Mesenteric fat pad (tissue), 1 donor: Measurements from ENCODE around the gene ARHGEF28. TPM values are rescaled to one million over a fixed set of nuclear protein-coding genes. Genes with fewer than 3 reads are reported as not detected.

Experiments
- DNase-seq: peaks from one replicate; pipeline ENCODE4 v3.0.0-alpha.2; 2020; ENCODE audit warnings: low spot score
- total RNA-seq: library from RNA; stranded (reverse); fragmentation: NEBNext Ultra II Directional; extraction: Animal tissue kit (Norgen Biotek cat#: 25700); gene quantifications from one replicate; pipeline ENCODE4 v1.2.1, GENCODE V29; 2021
- donor health status: DM: yes; HTN: yes; CAD: no.

ARHGEF28 gene
- total RNA-seq, 1 donor from 2014 or later, result 9.4 TPM

DNA sequence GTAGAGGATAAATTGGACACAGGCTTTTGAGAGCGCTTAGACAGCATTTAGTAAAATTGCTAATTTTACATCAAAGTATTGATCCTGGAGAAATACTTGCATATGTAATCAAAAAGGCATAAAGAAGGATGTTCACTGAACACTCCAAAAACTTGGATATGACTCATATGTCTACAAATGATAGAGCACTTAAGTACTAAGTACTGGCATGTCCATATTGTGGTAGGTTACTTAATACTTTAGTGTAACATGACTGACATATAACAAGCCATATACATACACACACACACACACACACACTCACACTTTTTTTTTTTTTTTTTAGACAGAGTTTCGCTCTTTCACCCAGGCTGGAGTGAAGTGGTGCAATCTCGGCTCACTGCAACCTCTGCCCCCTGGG, 361.9 kb downstream of the ARHGEF28 start:
- no peak for DNase-seq

DNA sequence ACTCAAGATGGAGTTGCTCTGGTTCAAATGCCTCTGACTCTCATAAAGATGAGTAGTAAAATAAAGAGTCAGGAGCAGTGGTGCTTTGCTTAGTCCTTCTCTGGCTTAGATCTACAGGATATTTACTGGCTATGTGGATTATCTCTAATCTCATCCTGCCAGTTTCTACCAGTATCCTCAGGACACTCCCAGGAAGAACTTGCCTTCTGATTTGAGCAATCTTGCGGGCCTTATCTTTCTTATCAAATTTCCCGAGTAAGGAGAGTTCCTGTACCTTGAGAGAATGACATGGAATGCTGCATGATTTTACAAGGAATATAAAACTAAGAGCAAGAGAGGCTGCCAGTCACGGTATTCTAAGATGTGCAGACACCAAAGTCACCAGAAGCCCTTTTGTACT, 364.0 kb downstream of the ARHGEF28 start:
- no peak for DNase-seq

Other genes starting within 250 kb of the ARHGEF28 start
- 0.32 TPM for gene FOXD1, start 177.4 kb upstream of the ARHGEF28 start, total RNA-seq
- 445 TPM for gene BTF3, start 127.8 kb upstream of the ARHGEF28 start, total RNA-seq
- 8.7 TPM for gene ANKRA2, start 60.6 kb upstream of the ARHGEF28 start, total RNA-seq
- 19.5 TPM for gene UTP15, start 60.5 kb upstream of the ARHGEF28 start, total RNA-seq